Mesenchymal stem cell (in vitro differentiated cells and primary cell): ENCODE measurements around the gene BNIP3.

ENCODE experiments used
- DNase-seq: peaks from one replicate; pipeline ENCODE4 v3.0.0-alpha.2; 2013
- H2AFZ ChIP-seq: one replicate; pipeline ENCODE4 v1.6.1; 2013; ENCODE audit warnings: low read depth, mild to moderate bottlenecking, control low read depth, inconsistent platforms, low read length, moderate library complexity
- H2AK5ac ChIP-seq: 2 replicates; pipeline ENCODE4 v1.6.1; 2013; ENCODE audit warnings: low read length, moderate library complexity, mild to moderate bottlenecking, inconsistent platforms; ENCODE audit not compliant: severe bottlenecking
- H2BK120ac ChIP-seq: one replicate; pipeline ENCODE4 v1.6.1; 2013; ENCODE audit warnings: low read depth, mild to moderate bottlenecking, inconsistent platforms, low read length, moderate library complexity
- H2BK12ac ChIP-seq, 2 experiments: one replicate each; pipeline ENCODE4 v1.6.1; 2013; ENCODE audit warnings: inconsistent platforms in 2 of 2, low read length in 2 of 2, mild to moderate bottlenecking in 2 of 2, moderate library complexity in 2 of 2, control low read depth in 1 of 2
- H2BK15ac ChIP-seq: one replicate; pipeline ENCODE4 v1.6.1; 2013; ENCODE audit warnings: mild to moderate bottlenecking, low read depth, inconsistent platforms; ENCODE audit not compliant: poor library complexity, severe bottlenecking
- H2BK5ac ChIP-seq: 2 replicates; pipeline ENCODE4 v1.6.1; 2013; ENCODE audit warnings: low read depth, mild to moderate bottlenecking, low read length, control low read depth, inconsistent platforms; ENCODE audit not compliant: poor library complexity, severe bottlenecking
- H3K14ac ChIP-seq, 2 experiments: one replicate each; pipeline ENCODE4 v1.6.1; 2013; ENCODE audit warnings: inconsistent platforms in 2 of 2, low read length in 2 of 2, control low read depth in 1 of 2, mild to moderate bottlenecking in 1 of 2, moderate library complexity in 1 of 2
- H3K18ac ChIP-seq, 2 experiments: one replicate each; pipeline ENCODE4 v1.6.1; 2013; ENCODE audit warnings: inconsistent platforms in 2 of 2, low read length in 2 of 2, control low read depth in 1 of 2, low read depth in 1 of 2, mild to moderate bottlenecking in 1 of 2
- H3K23ac ChIP-seq, 2 experiments: one replicate each; pipeline ENCODE4 v1.6.1; 2013; ENCODE audit warnings: inconsistent platforms in 2 of 2, low read length in 2 of 2, mild to moderate bottlenecking in 2 of 2, moderate library complexity in 2 of 2, control low read depth in 1 of 2
- H3K27ac ChIP-seq: 2 replicates; pipeline ENCODE4 v1.5.1; 2013; ENCODE audit warnings: mild to moderate bottlenecking, moderate library complexity, low read length, control low read depth, inconsistent platforms; ENCODE audit not compliant: poor library complexity, severe bottlenecking
- H3K27me3 ChIP-seq, 2 experiments: 2 replicates each; pipeline versions ENCODE4 v1.6.1 to v1.7.0; 2013; ENCODE audit warnings: low read length in 2 of 2, mild to moderate bottlenecking in 2 of 2, moderate library complexity in 2 of 2, control low read depth in 1 of 2, inconsistent platforms in 1 of 2; ENCODE audit not compliant: control insufficient read depth in 1 of 2, insufficient read depth in 1 of 2
- H3K36me3 ChIP-seq, 2 experiments: 2 replicates each; pipeline versions ENCODE4 v1.6.1 to v1.7.0; 2013; ENCODE audit warnings: low read length in 2 of 2, control low read depth in 1 of 2, inconsistent platforms in 1 of 2, low read depth in 1 of 2, mild to moderate bottlenecking in 1 of 2; ENCODE audit not compliant: insufficient read depth in 2 of 2, control insufficient read depth in 1 of 2
- H3K4ac ChIP-seq, 2 experiments: one replicate each; pipeline ENCODE4 v1.6.1; 2013; ENCODE audit warnings: inconsistent platforms in 2 of 2, low read length in 2 of 2, mild to moderate bottlenecking in 2 of 2, moderate library complexity in 2 of 2, control low read depth in 1 of 2, low read depth in 1 of 2
- H3K4me1 ChIP-seq: 2 replicates; pipeline ENCODE4 v1.6.1; 2013; ENCODE audit warnings: low read depth, low read length, control low read depth; ENCODE audit not compliant: control insufficient read depth, insufficient read depth
- H3K4me2 ChIP-seq: 2 replicates; pipeline ENCODE4 v1.6.1; 2013; ENCODE audit warnings: low read length, mild to moderate bottlenecking, inconsistent platforms; ENCODE audit not compliant: poor library complexity, severe bottlenecking
- H3K4me3 ChIP-seq, 2 experiments: 2 replicates each; pipeline versions ENCODE4 v1.5.1 to v1.7.0; 2013; ENCODE audit warnings: low read length in 2 of 2, mild to moderate bottlenecking in 2 of 2, control low read depth in 1 of 2, low read depth in 1 of 2; ENCODE audit not compliant: insufficient read depth in 1 of 2
- H3K79me1 ChIP-seq: replicated peaks from 2 replicates; pipeline ENCODE4 v1.6.1; 2013; ENCODE audit warnings: mild to moderate bottlenecking, control low read depth, low read length, inconsistent platforms; ENCODE audit not compliant: poor library complexity, severe bottlenecking
- H3K9ac ChIP-seq: 2 replicates; pipeline ENCODE4 v1.7.0; 2013; ENCODE audit warnings: mild to moderate bottlenecking, low read length, moderate library complexity
- H3K9me3 ChIP-seq: 2 replicates; pipeline ENCODE4 v1.7.0; 2013; ENCODE audit warnings: mild to moderate bottlenecking, low read length; ENCODE audit not compliant: control insufficient read depth
- H4K8ac ChIP-seq: one replicate; pipeline ENCODE4 v1.6.1; 2013; ENCODE audit warnings: inconsistent platforms, mild to moderate bottlenecking, low read length, moderate library complexity
- H4K91ac ChIP-seq: one replicate; pipeline ENCODE4 v1.6.1; 2013; ENCODE audit warnings: mild to moderate bottlenecking, low read length, inconsistent platforms
- WGBS: methylation state at CpG from one replicate; pipeline ENCODE4 v1.1.7; 2013; ENCODE audit warnings: mixed read lengths; 5-methylcytosine and 5-hydroxymethylcytosine counted together

BNIP3 gene

DNA sequence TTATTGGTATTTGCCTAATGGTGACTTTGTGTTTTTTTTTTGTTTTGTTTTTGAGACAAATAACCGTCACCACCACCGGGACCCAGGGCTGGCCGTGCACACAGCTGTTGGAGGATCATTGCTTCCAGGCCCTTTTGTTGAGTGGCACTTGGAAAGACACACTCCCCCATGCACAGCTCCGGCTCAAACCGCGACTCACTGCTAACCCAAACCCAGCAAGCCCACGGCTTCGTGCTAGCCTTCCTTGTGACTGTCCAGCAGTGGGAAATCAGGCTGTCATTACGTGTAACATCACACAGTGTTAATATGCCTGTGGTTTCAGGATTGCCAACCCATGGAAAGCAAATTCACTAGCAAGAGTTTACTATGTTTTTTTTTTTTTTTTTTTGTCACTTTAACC, 17.4 kb downstream of the BNIP3 start:
- Histone ChIP-seq H3K79me1 (peaks cover 33% of the 10 kb centered on the region), H2BK120ac (no peak overlapping the region), H2BK15ac (no peak overlapping the region), H3K4ac (no peak overlapping the region), H3K18ac (no peak overlapping the region), H3K27ac (no peak overlapping the region), H3K23ac (no peak overlapping the region), H4K8ac (no peak overlapping the region), H2AFZ (no peak overlapping the region), H3K9ac (no peak overlapping the region), H2BK5ac (no peak overlapping the region), H2AK5ac (no peak overlapping the region), H3K27me3 (no peaks in the 10 kb centered on the region), H3K4me3 (no peak overlapping the region), H3K14ac (no peak overlapping the region), H3K4me1 (peaks cover 4% of the 10 kb centered on the region), H3K4me2 (no peak overlapping the region), H2BK12ac (no peak overlapping the region), H3K36me3 (peaks cover 46 to 57% of the 10 kb centered on the region in 2 experiments), H4K91ac (no peak overlapping the region), H3K9me3 (no peaks in the 10 kb centered on the region)
- no peak for DNase-seq
- WGBS: 99% methylated on average over 9 of the region's 9 CpGs

DNA sequence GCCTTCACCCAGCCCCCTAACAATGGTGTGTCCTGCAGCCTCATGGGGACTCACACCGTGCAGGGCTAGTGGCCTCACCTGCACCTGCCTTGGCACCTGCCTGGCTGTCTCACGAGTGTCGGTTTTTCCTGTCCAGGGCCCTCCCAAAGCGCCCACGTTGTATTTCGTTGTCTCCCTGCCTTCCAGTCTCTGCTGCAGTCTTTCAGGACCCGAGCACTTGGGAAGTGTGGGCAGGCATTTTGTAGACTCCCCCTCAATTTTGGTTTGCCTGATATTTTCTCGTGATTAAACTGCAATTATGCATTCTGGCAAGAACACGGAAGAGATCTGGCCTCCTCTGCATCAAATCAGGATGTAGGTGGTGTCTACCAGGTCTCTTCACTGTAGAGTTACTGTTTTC, 17.9 kb downstream of the BNIP3 start:
- Histone ChIP-seq H3K4me3 (no peak overlapping the region), H3K79me1 (peaks cover 28% of the 10 kb centered on the region), H3K4ac (no peak overlapping the region), H3K18ac (no peak overlapping the region), H3K36me3 (peaks cover 41 to 57% of the 10 kb centered on the region in 2 experiments), H3K4me1 (peaks cover 4% of the 10 kb centered on the region), H2BK5ac (no peak overlapping the region), H3K9ac (no peak overlapping the region), H4K91ac (no peak overlapping the region), H2AFZ (no peak overlapping the region), H4K8ac (no peak overlapping the region), H2BK12ac (no peak overlapping the region), H3K9me3 (no peaks in the 10 kb centered on the region), H3K27ac (no peak overlapping the region), H3K14ac (no peak overlapping the region), H2BK120ac (no peak overlapping the region), H3K23ac (no peak overlapping the region), H2BK15ac (no peak overlapping the region), H2AK5ac (no peak overlapping the region), H3K27me3 (no peaks in the 10 kb centered on the region), H3K4me2 (no peak overlapping the region)
- no peak for DNase-seq
- WGBS: 95% methylated on average over 9 of the region's 9 CpGs

DNA sequence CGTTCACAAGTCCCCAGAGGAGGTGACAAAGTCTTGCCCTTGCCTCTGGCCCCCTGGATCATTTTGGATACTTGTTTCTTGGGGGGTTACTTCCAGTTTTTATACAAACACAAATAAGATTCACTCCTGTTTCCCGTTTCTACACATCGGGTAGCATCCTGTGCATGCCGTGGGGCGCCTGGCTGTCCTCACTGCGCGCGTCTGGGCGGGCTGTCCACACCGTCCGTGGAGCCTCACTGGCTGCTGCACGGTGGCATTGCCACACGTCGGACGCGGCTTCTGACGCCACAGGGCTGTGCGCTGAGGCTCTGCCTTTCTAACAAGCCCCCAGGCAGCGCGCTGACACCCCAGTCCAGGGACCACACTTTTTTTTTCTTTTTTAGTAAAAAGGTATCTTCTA, 18.4 kb downstream of the BNIP3 start:
- Histone ChIP-seq H3K9me3 (no peaks in the 10 kb centered on the region), H3K14ac (no peak overlapping the region), H3K4ac (no peak overlapping the region), H3K27me3 (no peaks in the 10 kb centered on the region), H2BK15ac (no peak overlapping the region), H2BK12ac (no peak overlapping the region), H2AK5ac (no peak overlapping the region), H3K9ac (no peak overlapping the region), H3K27ac (no peak overlapping the region), H4K91ac (no peak overlapping the region), H3K4me1 (peaks cover 4% of the 10 kb centered on the region), H3K79me1 (peaks cover 29% of the 10 kb centered on the region), H3K23ac (no peak overlapping the region), H3K4me3 (no peak overlapping the region), H3K18ac (no peak overlapping the region), H3K4me2 (no peak overlapping the region), H2BK5ac (no peak overlapping the region), H3K36me3 (peaks cover 37 to 58% of the 10 kb centered on the region in 2 experiments), H4K8ac (no peak overlapping the region), H2BK120ac (no peak overlapping the region), H2AFZ (no peak overlapping the region)
- 92% methylated on average over 15 of the region's 20 CpGs for WGBS
- DNase-seq: no peak

DNA sequence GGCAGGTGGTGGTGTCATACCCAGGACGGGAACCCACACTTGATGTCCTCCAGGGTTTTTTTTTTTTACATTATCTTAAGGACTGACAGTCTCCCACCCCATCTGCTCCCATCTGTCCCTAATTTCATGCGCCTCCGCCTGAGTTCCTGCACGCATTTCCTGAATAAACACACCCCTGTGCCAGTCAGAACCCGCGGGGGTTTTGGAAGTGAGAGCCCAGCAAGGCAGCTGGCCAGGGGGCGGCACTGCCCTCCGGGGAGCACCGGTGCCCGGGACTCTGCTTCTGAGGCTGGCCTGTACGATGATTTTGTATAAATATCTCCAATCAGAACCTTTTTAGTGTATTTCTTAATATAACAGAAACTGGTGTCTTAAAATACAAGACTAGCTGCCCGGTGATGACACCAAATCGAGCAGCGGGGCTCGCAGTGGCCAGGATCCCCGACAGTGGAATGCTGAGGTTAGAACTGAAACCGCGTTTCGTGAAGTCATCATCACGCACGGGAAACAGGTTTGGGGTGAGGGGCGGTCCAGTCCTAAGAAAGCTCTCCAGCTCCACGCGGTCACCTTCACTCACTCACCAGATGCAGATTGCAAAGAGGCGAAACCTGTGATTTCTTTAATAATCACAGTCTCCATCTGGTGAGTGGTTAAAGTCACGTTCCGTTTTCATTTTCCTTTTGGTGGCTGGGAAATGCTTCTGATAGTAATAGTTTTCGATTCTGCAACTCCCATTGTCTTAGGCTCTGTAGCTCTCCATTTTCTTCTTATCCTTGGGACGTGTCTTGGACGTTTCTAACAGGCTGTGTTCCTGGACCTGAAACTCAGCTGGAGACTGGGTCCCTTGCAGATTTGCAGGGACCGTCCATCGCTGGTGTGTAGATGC, 19.7 kb downstream of the BNIP3 start:
- H2AFZ ChIP-seq: no peak overlapping the region
- H3K4me3 ChIP-seq: no peak overlapping the region
- H2BK15ac ChIP-seq: no peak overlapping the region
- no peak overlapping the region for H2BK5ac ChIP-seq
- no peak overlapping the region for H2AK5ac ChIP-seq
- no peak overlapping the region for H3K18ac ChIP-seq
- 95% methylated on average over 28 of the region's 32 CpGs for WGBS
- no peak overlapping the region for H4K91ac ChIP-seq
- no peak overlapping the region for H3K4me2 ChIP-seq
- no peak overlapping the region for H2BK12ac ChIP-seq
- no peak overlapping the region for H3K4ac ChIP-seq
- H3K4me1 ChIP-seq: peaks cover 4% of the 10 kb centered on the region
- no peak overlapping the region for H3K23ac ChIP-seq
- no peak overlapping the region for H3K27ac ChIP-seq
- H2BK120ac ChIP-seq: no peak overlapping the region
- H3K9me3 ChIP-seq: no peaks in the 10 kb centered on the region
- peaks cover 37 to 71% of the 10 kb centered on the region in 2 experiments for H3K36me3 ChIP-seq
- peak overlapping the region; percentile 43 for H4K8ac ChIP-seq
- no peak overlapping the region for H3K9ac ChIP-seq
- peaks cover 33% of the 10 kb centered on the region for H3K79me1 ChIP-seq
- no peaks in the 10 kb centered on the region for H3K27me3 ChIP-seq
- no peak for DNase-seq
- H3K14ac ChIP-seq: no peak overlapping the region
